ENCODE measurements around the gene SLC2A13. TPM values are rescaled to one million over a fixed set of nuclear protein-coding genes. Genes with fewer than 3 reads are reported as not detected.

SLC2A13 gene
- total RNA-seq, 2 donors from 2014 or later: 21.0 to 41.9 TPM

- no peaks in the 10 kb centered on the region for H3K36me3 ChIP-seq (replicated peaks in 1 of 2; ENCODE audit: insufficient read depth in 1 of 2, low read depth in 2 of 2)
- no peak overlapping the region for H3K27ac ChIP-seq
- TF ChIP-seq POLR2A (IDR thresholded peaks at IDR 0.05) (no peak), CTCF (IDR thresholded peaks at IDR 0.05) (no peak)
- ATAC-seq (no peak), DNase-seq (no peak)
- H3K27me3 ChIP-seq: no peaks in the 10 kb centered on the region
- intact Hi-C loops (cut with DNase I): no loop called here
- no peaks in the 10 kb centered on the region for H3K4me1 ChIP-seq
- WGBS, 2 donors: 97 to 100% methylated on average over 1 of the region's 1 CpG
- no peak overlapping the region for H3K4me3 ChIP-seq
- H3K9me3 ChIP-seq: no peaks in the 10 kb centered on the region
Observed at GRCh38 chr12:39771456-39771855, 334.4 kb downstream of the SLC2A13 start.

GRCh38 chr12:39764944-39765560 lies 340.8 kb downstream of the SLC2A13 start:
- peak; percentile 81 for ATAC-seq
- intact Hi-C loops (cut with DNase I): loop anchor here (5.0 to 10.0 kb wide), 2 partner anchors 222 to 350 kb away; no protein-coding TSS in a partner anchor

GRCh38 chr12:39763890-39764169 lies 342.1 kb downstream of the SLC2A13 start:
- Histone ChIP-seq H3K9me3 (no peaks in the 10 kb centered on the region), H3K4me1 (no peaks in the 10 kb centered on the region), H3K36me3 (replicated peaks in 1 of 2; ENCODE audit: insufficient read depth in 1 of 2, low read depth in 2 of 2) (no peaks in the 10 kb centered on the region), H3K27ac (no peak overlapping the region), H3K4me3 (no peak overlapping the region), H3K27me3 (no peaks in the 10 kb centered on the region)
- no peak for TF ChIP-seq CTCF (IDR thresholded peaks at IDR 0.05)
- no peak for TF ChIP-seq POLR2A (IDR thresholded peaks at IDR 0.05)
- no peak for DNase-seq
- no peak for ATAC-seq
- WGBS, 2 donors: 93 to 96% methylated on average over 2 of the region's 2 CpGs
- intact Hi-C loops (cut with DNase I): loop anchor here (10.0 kb wide), 1 partner anchor 351 kb away; no protein-coding TSS in a partner anchor

More at GRCh38 chr12:39764944-39765560, 340.8 kb downstream of the SLC2A13 start:
- Histone ChIP-seq H3K9me3 (no peaks in the 10 kb centered on the region), H3K27me3 (no peaks in the 10 kb centered on the region), H3K4me3 (no peak overlapping the region), H3K4me1 (no peaks in the 10 kb centered on the region), H3K27ac (no peak overlapping the region), H3K36me3 (replicated peaks in 1 of 2; ENCODE audit: insufficient read depth in 1 of 2, low read depth in 2 of 2) (no peaks in the 10 kb centered on the region)
- peak in 1 of 4 donors; percentile 20 for DNase-seq
- TF ChIP-seq CTCF (IDR thresholded peaks at IDR 0.05) (peak; percentile 42 to 91 (median 85)), POLR2A (IDR thresholded peaks at IDR 0.05) (no peak)
- 32 to 41% methylated on average over 3 of the region's 3 CpGs for WGBS, 2 donors

GRCh38 chr12:39763071-39763889 lies 342.6 kb downstream of the SLC2A13 start:
- ATAC-seq (no peak), DNase-seq (no peak)
- intact Hi-C loops (cut with DNase I): loop anchor here (10.0 kb wide), 1 partner anchor 352 kb away; no protein-coding TSS in a partner anchor
- TF ChIP-seq CTCF (IDR thresholded peaks at IDR 0.05) (no peak), POLR2A (IDR thresholded peaks at IDR 0.05) (no peak)
- Histone ChIP-seq H3K27ac (no peak overlapping the region), H3K4me3 (no peak overlapping the region), H3K27me3 (no peaks in the 10 kb centered on the region), H3K9me3 (no peaks in the 10 kb centered on the region), H3K36me3 (replicated peaks in 1 of 2; ENCODE audit: insufficient read depth in 1 of 2, low read depth in 2 of 2) (no peaks in the 10 kb centered on the region), H3K4me1 (no peaks in the 10 kb centered on the region)
- 91 to 92% methylated on average over 6 of the region's 6 CpGs for WGBS, 2 donors

Measured in body of pancreas (tissue), 4 donors.